Stimulated activated CD4-positive, alpha-beta T cell treated with anti-CD3 and anti-CD28 coated beads, Interleukin-1b, Interleukin-23, amount 100 ng/mL, for 24 hours (primary cell): ENCODE data around the gene BNIP2.
"Not testable (repeated sequence)": the region's sequence is repeated elsewhere in the genome, so short reads cannot be mapped to it uniquely, and the experiment has no call there.

ENCODE experiments used
- DNase-seq, 4 experiments: peaks; one replicate each; pipeline ENCODE4 v3.0.0-alpha.2; 2020; ENCODE audit warnings: low read depth in 4 of 4, low spot score in 1 of 4

BNIP2 gene

GRCh38 chr15:59688423-59688781 lies 718 bp downstream of the BNIP2 start:
- no peak for DNase-seq

GRCh38 chr15:59687836-59688235 lies 1.3 kb downstream of the BNIP2 start:
- no peak for DNase-seq

- DNase-seq, result no peak
These were observed 2.7 kb downstream of the BNIP2 start for GRCh38 chr15:59686389-59686788.

- DNase-seq, result no peak
These were observed 3.3 kb downstream of the BNIP2 start for GRCh38 chr15:59685737-59686297.

GRCh38 chr15:59680870-59681269 lies 8.2 kb downstream of the BNIP2 start:
- DNase-seq, result no peak

- DNase-seq, result no peak
These were observed 8.8 kb downstream of the BNIP2 start for GRCh38 chr15:59680346-59680745.

GRCh38 chr15:59678620-59679019 lies 10.5 kb downstream of the BNIP2 start:
- DNase-seq, result no peak

GRCh38 chr15:59678172-59678571 lies 10.9 kb downstream of the BNIP2 start:
- DNase-seq, result no peak

GRCh38 chr15:59676565-59676964 lies 12.6 kb downstream of the BNIP2 start:
- no peak for DNase-seq

- no peak for DNase-seq
These were observed 14.7 kb downstream of the BNIP2 start for GRCh38 chr15:59674361-59674877.

GRCh38 chr15:59668556-59668955 lies 20.6 kb downstream of the BNIP2 start:
- no peak for DNase-seq

GRCh38 chr15:59662260-59662659 lies 26.9 kb downstream of the BNIP2 start:
- no peak for DNase-seq

- DNase-seq, result no peak
These were observed 29.8 kb downstream of the BNIP2 start for GRCh38 chr15:59659366-59659765.

GRCh38 chr15:59657635-59658125 lies 31.4 kb downstream of the BNIP2 start:
- no peak for DNase-seq

GRCh38 chr15:59656897-59657634 lies 32.1 kb downstream of the BNIP2 start, which contains the start of gene GTF2A2:
Gene GTF2A2 (minus strand): TSS chr15:59657515. CDS start chr15:59652277, 5,238 bp downstream.
- peak; percentile 83 to 93 (median 88) for DNase-seq

GRCh38 chr15:59654046-59654445 lies 35.1 kb downstream of the BNIP2 start:
- no peak for DNase-seq

- DNase-seq, result no peak
These were observed 39.5 kb downstream of the BNIP2 start for GRCh38 chr15:59649603-59650002.

GRCh38 chr15:59647085-59647484 lies 42.0 kb downstream of the BNIP2 start:
- no peak for DNase-seq

- no peak for DNase-seq
These were observed 42.8 kb downstream of the BNIP2 start for GRCh38 chr15:59646277-59646676.

GRCh38 chr15:59645812-59646211 lies 43.3 kb downstream of the BNIP2 start:
- DNase-seq, result not testable (repeated sequence)

- DNase-seq, result no peak
These were observed 44.4 kb downstream of the BNIP2 start for GRCh38 chr15:59644756-59645155.

- no peak for DNase-seq
These were observed 46.8 kb downstream of the BNIP2 start for GRCh38 chr15:59642351-59642750.
